ENCODE results near the gene RPL26.

RPL26 gene

GRCh38 chr17:8362651-8363332 is 20.2 kb downstream of the RPL26 start:
- no peaks in the 10 kb centered on the region for H3F3A ChIP-seq (ENCODE audit: insufficient read depth, low read length)
- H3K4me1 ChIP-seq (ENCODE audit: low read length) = peaks cover 5% of the 10 kb centered on the region
- no peak overlapping the region for H3K4me2 ChIP-seq (ENCODE audit: low read depth, low read length)
- no peaks in the 10 kb centered on the region for H3K36me3 ChIP-seq (replicated peaks; ENCODE audit: insufficient read depth, low read length)
- H3K4me3 ChIP-seq (ENCODE audit: low read length) = no peak overlapping the region
- H4K20me1 ChIP-seq (ENCODE audit: insufficient read depth, low read length) = no peaks in the 10 kb centered on the region
- no peaks in the 10 kb centered on the region for H3K9me3 ChIP-seq (replicated peaks; ENCODE audit: insufficient read depth, low read length)
- H3K27me3 ChIP-seq (replicated peaks; ENCODE audit: insufficient read depth, low read length) = no peaks in the 10 kb centered on the region
- no peak overlapping the region for H3K9ac ChIP-seq (ENCODE audit: low read length)
- no peak overlapping the region for H3K27ac ChIP-seq (ENCODE audit: low read length)
- DNase-seq = no peak
- no peaks in the 10 kb centered on the region for H3K79me2 ChIP-seq (ENCODE audit: low read length)
- H2AFZ ChIP-seq (ENCODE audit: low read length) = no peak overlapping the region
- TF ChIP-seq EZH2 (optimal IDR thresholded peaks at IDR 0.05; ENCODE audit: low read depth, low read length) (no peak), CTCF (IDR thresholded peaks at IDR 0.05; ENCODE audit: low read length) (no peak), EZH2phosphoT487 (IDR thresholded peaks at IDR 0.05; ENCODE audit: low read length) (no peak)
- no peaks in the 10 kb centered on the region for H3K9me2 ChIP-seq (replicated peaks; ENCODE audit: insufficient read depth, low read length)

- Histone ChIP-seq H3K9me3 (replicated peaks; ENCODE audit: insufficient read depth, low read length) (no peaks in the 10 kb centered on the region), H3K79me2 (ENCODE audit: low read length) (no peaks in the 10 kb centered on the region), H3K9me2 (replicated peaks; ENCODE audit: insufficient read depth, low read length) (no peaks in the 10 kb centered on the region), H3F3A (ENCODE audit: insufficient read depth, low read length) (no peaks in the 10 kb centered on the region), H3K4me3 (ENCODE audit: low read length) (no peak overlapping the region), H3K9ac (ENCODE audit: low read length) (no peak overlapping the region), H2AFZ (ENCODE audit: low read length) (no peak overlapping the region), H3K27ac (ENCODE audit: low read length) (no peak overlapping the region), H4K20me1 (ENCODE audit: insufficient read depth, low read length) (no peaks in the 10 kb centered on the region), H3K27me3 (replicated peaks; ENCODE audit: insufficient read depth, low read length) (no peaks in the 10 kb centered on the region), H3K4me1 (ENCODE audit: low read length) (peaks cover 5% of the 10 kb centered on the region), H3K36me3 (replicated peaks; ENCODE audit: insufficient read depth, low read length) (no peaks in the 10 kb centered on the region), H3K4me2 (ENCODE audit: low read depth, low read length) (no peak overlapping the region)
- TF ChIP-seq CTCF (IDR thresholded peaks at IDR 0.05; ENCODE audit: low read length) (no peak), EZH2 (optimal IDR thresholded peaks at IDR 0.05; ENCODE audit: low read depth, low read length) (no peak), EZH2phosphoT487 (IDR thresholded peaks at IDR 0.05; ENCODE audit: low read length) (no peak)
- no peak for DNase-seq
These were observed 22.2 kb downstream of the RPL26 start for GRCh38 chr17:8360751-8361150.

- no peak for DNase-seq
- H3K4me3 ChIP-seq (ENCODE audit: low read length) = no peak overlapping the region
- H3K9me2 ChIP-seq (replicated peaks; ENCODE audit: insufficient read depth, low read length) = no peaks in the 10 kb centered on the region
- H3K27me3 ChIP-seq (replicated peaks; ENCODE audit: insufficient read depth, low read length) = no peaks in the 10 kb centered on the region
- no peak overlapping the region for H2AFZ ChIP-seq (ENCODE audit: low read length)
- no peak overlapping the region for H3K27ac ChIP-seq (ENCODE audit: low read length)
- no peaks in the 10 kb centered on the region for H3K79me2 ChIP-seq (ENCODE audit: low read length)
- no peaks in the 10 kb centered on the region for H4K20me1 ChIP-seq (ENCODE audit: insufficient read depth, low read length)
- H3K36me3 ChIP-seq (replicated peaks; ENCODE audit: insufficient read depth, low read length) = no peaks in the 10 kb centered on the region
- H3K4me2 ChIP-seq (ENCODE audit: low read depth, low read length) = no peak overlapping the region
- H3K4me1 ChIP-seq (ENCODE audit: low read length) = peaks cover 5% of the 10 kb centered on the region
- no peak overlapping the region for H3K9ac ChIP-seq (ENCODE audit: low read length)
- no peaks in the 10 kb centered on the region for H3K9me3 ChIP-seq (replicated peaks; ENCODE audit: insufficient read depth, low read length)
- H3F3A ChIP-seq (ENCODE audit: insufficient read depth, low read length) = no peaks in the 10 kb centered on the region
- TF ChIP-seq EZH2phosphoT487 (IDR thresholded peaks at IDR 0.05; ENCODE audit: low read length) (no peak), EZH2 (optimal IDR thresholded peaks at IDR 0.05; ENCODE audit: low read depth, low read length) (no peak), CTCF (IDR thresholded peaks at IDR 0.05; ENCODE audit: low read length) (no peak)
These were observed 22.7 kb downstream of the RPL26 start for GRCh38 chr17:8360260-8360659.
